NCI-H146 treated with DMSO at 0.1 percent for 48 hours (cell line): ENCODE results near the gene SMS.

Source experiments
- DNase-seq: peaks from one replicate; lab custom pipeline; 2025; ENCODE audit not compliant: unreplicated experiment; lab: John Stamatoyannopoulos, UW

Gene SMS

DNA sequence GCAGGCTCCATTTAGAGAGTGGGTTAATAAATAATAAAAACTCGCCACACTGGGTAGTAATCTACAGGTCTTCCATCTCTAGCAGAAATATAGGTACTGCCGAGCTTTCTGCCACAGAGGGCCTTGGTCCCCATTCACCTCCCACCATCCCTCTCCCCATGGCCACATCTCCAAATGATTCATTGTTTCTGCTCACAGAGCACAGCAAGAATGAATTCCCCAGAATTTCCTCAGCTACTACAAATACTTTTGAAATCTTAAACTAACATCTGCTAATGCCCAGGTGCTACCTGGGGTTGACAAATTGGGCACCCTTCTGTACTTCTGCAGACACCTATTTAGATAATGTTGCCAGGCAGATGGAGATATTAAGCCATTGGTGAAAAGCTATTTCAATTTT lies 96.7 kb downstream of the SMS start:
- no peak for DNase-seq

DNA sequence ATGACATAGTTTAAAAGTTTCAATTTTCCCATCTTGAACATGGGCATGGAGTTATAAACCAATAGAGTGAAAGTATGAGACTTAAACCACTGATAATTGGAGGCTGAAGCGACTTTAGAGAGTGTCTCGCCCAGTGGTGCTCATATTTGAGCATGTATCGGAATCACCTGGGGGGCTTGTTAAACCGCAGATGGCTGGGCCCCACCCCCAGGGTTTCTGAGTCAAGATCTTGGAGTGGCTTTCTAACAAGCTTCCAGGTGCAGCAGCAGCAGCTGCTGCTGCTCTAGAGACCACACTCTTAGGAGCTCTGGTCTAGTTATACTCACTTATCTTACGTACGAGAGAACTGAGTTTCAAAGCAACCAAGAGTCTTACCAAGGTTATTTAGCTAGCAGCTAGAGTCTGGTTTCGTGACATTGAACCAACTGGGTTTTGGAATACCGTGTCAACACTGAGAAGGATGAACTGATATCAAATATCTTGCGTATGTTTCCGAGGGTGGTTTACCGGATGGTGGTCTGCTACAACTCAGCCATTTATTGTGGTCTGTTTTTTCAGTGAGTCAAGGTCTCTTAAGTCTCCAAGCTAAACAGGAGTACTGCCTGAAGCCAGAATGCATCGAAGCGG lies 97.5 kb downstream of the SMS start:
- no peak for DNase-seq

DNA sequence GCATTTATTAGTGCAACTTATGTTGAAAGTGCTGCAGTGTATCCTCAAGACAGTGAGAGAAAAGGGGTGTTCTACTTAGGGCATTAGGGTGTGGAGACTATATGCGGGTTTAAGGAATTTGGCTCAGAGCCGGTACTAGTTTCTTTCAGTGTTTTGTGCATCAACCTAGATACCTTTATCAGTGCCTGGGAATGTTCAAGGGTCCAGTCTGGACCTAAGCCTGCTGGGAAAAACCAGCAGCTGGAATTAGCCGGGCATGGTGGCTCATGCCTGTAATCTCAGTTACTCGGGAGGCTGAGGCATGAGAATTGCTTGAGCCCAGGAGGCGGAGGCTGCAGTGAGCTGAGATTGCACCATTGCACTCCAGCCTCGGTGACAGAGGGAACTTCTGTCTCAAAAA lies 99.0 kb downstream of the SMS start:
- DNase-seq: no peak

DNA sequence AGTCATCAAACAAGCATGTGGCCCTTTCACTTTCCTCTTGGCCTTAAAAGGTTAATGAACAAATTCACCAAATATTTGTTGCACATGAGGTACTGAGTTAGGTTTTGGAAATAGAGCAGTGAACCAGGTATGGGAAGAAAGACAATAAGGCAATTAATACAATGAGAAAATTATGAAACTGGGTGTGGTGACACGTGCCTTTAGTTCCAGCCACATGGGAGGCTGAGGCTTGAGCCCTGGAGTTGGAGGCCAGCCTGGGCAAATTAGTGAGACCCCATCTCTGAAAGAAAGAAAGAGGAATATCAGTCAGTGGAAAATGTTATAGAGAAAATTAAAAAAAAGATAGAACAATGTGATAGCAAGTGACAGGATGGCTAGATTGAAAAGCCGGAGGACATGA lies 99.7 kb downstream of the SMS start:
- DNase-seq: no peak

DNA sequence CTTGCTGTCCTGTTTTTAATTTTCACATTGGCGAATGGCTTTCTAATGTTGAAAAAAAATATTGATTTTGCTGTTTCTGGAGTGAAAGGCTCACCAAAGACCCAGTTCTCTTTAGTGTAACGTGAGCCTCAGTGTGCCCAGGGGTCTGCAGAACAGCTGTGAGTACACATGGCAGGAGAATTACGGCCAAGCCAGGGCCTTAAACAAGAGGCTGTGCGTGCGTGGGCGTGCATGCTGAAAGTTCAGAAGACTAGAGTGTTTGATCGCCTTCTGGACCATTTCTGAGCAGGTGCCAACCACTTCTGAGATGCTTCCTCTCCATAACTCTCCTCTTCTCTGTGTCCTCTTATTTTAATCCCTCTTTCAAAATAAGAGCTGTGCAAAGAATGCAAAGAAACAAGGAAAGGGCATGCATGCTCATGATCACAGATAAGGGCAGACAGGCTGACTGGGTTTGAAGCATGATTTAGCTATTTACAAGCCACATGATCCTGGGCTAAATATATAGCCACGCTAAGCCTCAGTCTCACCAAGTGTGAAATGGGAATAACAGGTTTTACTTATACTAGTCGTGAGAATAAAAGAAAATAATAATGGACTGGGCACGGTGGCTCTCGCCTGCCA lies 101.5 kb downstream of the SMS start:
- peak; percentile 18 for DNase-seq

DNA sequence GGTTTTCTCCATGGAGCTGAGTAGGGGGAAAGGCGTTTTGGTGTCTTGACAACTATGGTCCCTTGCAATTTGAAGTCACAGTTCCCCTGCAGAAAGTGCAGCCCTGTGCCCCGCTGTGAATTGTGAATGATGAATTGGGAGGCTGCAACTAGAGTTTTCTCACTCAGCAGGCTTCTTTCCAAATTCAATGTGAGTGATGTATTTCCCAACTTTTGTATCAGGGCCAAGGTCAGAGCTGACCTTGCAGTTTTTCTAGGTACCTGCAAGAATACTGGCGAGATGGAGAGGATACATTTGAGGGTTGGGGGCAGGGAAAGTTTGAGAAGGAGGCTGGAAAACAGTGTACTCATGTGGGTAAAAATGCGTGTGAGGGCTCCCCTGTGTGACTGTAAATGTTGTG lies 103.4 kb downstream of the SMS start:
- no peak for DNase-seq
